Activated naive CD4-positive, alpha-beta T cell treated with anti-CD3 and anti-CD28 coated beads for 36 hours (primary cell): ENCODE results near the gene ASL. TPM values are rescaled to one million over a fixed set of nuclear protein-coding genes. Genes with fewer than 3 reads are reported as not detected.

Experiments
- CTCF ChIA-PET: fragments of 350-600 bp; sonication (Branson Sonifier 250); formaldehyde crosslinking; loops from one replicate; lab custom pipeline; 2021; ENCODE audit warnings: antibody characterized with exemption; lab: Charles Lee
- DNase-seq: peaks from one replicate; pipeline ENCODE4 v3.0.0-alpha.2; 2020
- H3K27ac Mint-ChIP-seq: one replicate; pipeline ENCODE4 v1.8.0; 2021; ENCODE audit warnings: mild to moderate bottlenecking, mixed read lengths
- H3K27me3 Mint-ChIP-seq: one replicate; pipeline ENCODE4 v1.8.0; 2021; ENCODE audit warnings: low read depth, mixed read lengths
- H3K36me3 Mint-ChIP-seq: one replicate; pipeline ENCODE4 v1.8.0; 2021; ENCODE audit warnings: low read depth, mixed read lengths
- H3K4me1 Mint-ChIP-seq: one replicate; pipeline ENCODE4 v1.8.0; 2021; ENCODE audit warnings: low read depth, mixed read lengths
- H3K4me3 Mint-ChIP-seq: one replicate; pipeline ENCODE4 v1.8.0; 2021; ENCODE audit warnings: mild to moderate bottlenecking, moderate library complexity, mixed read lengths
- H3K9me3 Mint-ChIP-seq: one replicate; pipeline ENCODE4 v1.8.0; 2021; ENCODE audit warnings: mixed read lengths
- intact Hi-C: fragments of 100-400 bp; cut with micrococcal nuclease; formaldehyde crosslinking; loops from one replicate; pipeline ENCODE4 v1.15.1; 2023
- total RNA-seq, 2 experiments: library from RNA; stranded (reverse); gene quantifications; one replicate each; pipeline ENCODE4 v1.2.3, GENCODE V29; 2021

The ASL gene
- total RNA-seq, 2 experiments from 2014 or later: 12.7 to 13.6 TPM

- Mint-ChIP-seq H3K4me3 (no peak overlapping the region), H3K27ac (no peak overlapping the region), H3K4me1 (no peaks in the 10 kb centered on the region), H3K27me3 (no peaks in the 10 kb centered on the region), H3K9me3 (no peaks in the 10 kb centered on the region), H3K36me3 (peaks cover 34% of the 10 kb centered on the region)
- CTCF ChIA-PET: interaction anchor here (1.5 kb wide), 1 partner anchor 109 kb away, joined by 4 read pairs; no protein-coding TSS in a partner anchor
- intact Hi-C loops: no loop called here
- DNase-seq: no peak
Observed at GRCh38 chr7:66138994-66139752, 63.6 kb downstream of the ASL start.

GRCh38 chr7:66140924-66141323 lies 65.3 kb downstream of the ASL start:
- Mint-ChIP-seq H3K4me3 (no peak overlapping the region), H3K27me3 (no peaks in the 10 kb centered on the region), H3K27ac (no peak overlapping the region), H3K4me1 (no peaks in the 10 kb centered on the region), H3K9me3 (no peaks in the 10 kb centered on the region), H3K36me3 (peaks cover 34% of the 10 kb centered on the region)
- DNase-seq: no peak
- CTCF ChIA-PET: no interaction called here
- intact Hi-C loops: no loop called here

- intact Hi-C loops: no loop called here
- H3K9me3 Mint-ChIP-seq: no peaks in the 10 kb centered on the region
- H3K4me3 Mint-ChIP-seq: no peak overlapping the region
- H3K27ac Mint-ChIP-seq: no peak overlapping the region
- CTCF ChIA-PET: no interaction called here
- H3K36me3 Mint-ChIP-seq: peaks cover 40% of the 10 kb centered on the region
- DNase-seq: no peak
- peaks cover 4% of the 10 kb centered on the region for H3K4me1 Mint-ChIP-seq
- H3K27me3 Mint-ChIP-seq: no peaks in the 10 kb centered on the region
Observed at GRCh38 chr7:66142334-66142733, 66.7 kb downstream of the ASL start.

GRCh38 chr7:66142996-66143395 lies 67.4 kb downstream of the ASL start:
- Mint-ChIP-seq H3K27ac (no peak overlapping the region), H3K27me3 (no peaks in the 10 kb centered on the region), H3K36me3 (peaks cover 40% of the 10 kb centered on the region), H3K4me1 (peaks cover 5% of the 10 kb centered on the region), H3K4me3 (no peak overlapping the region), H3K9me3 (no peaks in the 10 kb centered on the region)
- intact Hi-C loops: no loop called here
- CTCF ChIA-PET: no interaction called here
- no peak for DNase-seq

Other genes starting within 250 kb of the ASL start
- 10 to 100 TPM in 1 of 2 experiments, 1 to 10 TPM in 1; 8.9 to 10.1 TPM for gene VKORC1L1, start 202.7 kb upstream of the ASL start, total RNA-seq
- 10 to 100 TPM; 42.8 to 44.0 TPM for gene GUSB, start 93.6 kb upstream of the ASL start, total RNA-seq
- gene CRCP, start 39.0 kb downstream of the ASL start, total RNA-seq: 10 to 100 TPM; 18.5 to 19.6 TPM
- 1 to 10 TPM; 1.9 to 3.8 TPM for gene TPST1, start 129.5 kb downstream of the ASL start, total RNA-seq